HEK293 (cell line): ENCODE data around the gene LYPLA2.
"Not testable (repeated sequence)": the region's sequence is repeated elsewhere in the genome, so short reads cannot be mapped to it uniquely, and the experiment has no call there.

ENCODE experiments used
- KLF9 ChIP-seq: fragments of 450-650 bp; formaldehyde crosslinking; IDR thresholded peaks from 2 replicates; pipeline ENCODE4 v1.5.1; 2016; ENCODE audit warnings: missing biosample characterization, missing genetic modification characterization, low read depth
- SALL2 ChIP-seq: fragments of 450-650 bp; formaldehyde crosslinking; IDR thresholded peaks from 2 replicates; pipeline ENCODE4 v1.5.0; 2017; ENCODE audit warnings: missing biosample characterization, mild to moderate bottlenecking, missing genetic modification characterization, borderline replicate concordance
- SETDB1 ChIP-seq: IDR thresholded peaks from one replicate; pipeline ENCODE4 v1.6.1; 2017; ENCODE audit warnings: mild to moderate bottlenecking, low read length, moderate library complexity, mixed read lengths; ENCODE audit not compliant: insufficient read length
- SP2 ChIP-seq: fragments of 450-650 bp; formaldehyde crosslinking; IDR thresholded peaks from 2 replicates; pipeline ENCODE4 v1.5.1; 2016; ENCODE audit warnings: missing biosample characterization, missing genetic modification characterization
- TCF7L2 ChIP-seq: IDR thresholded peaks from 2 replicates; pipeline ENCODE4 v1.6.1; 2011; ENCODE audit warnings: low read depth, mild to moderate bottlenecking, inconsistent platforms, low read length, moderate library complexity, borderline replicate concordance
- YY1 ChIP-seq: fragments of 450-650 bp; formaldehyde crosslinking; IDR thresholded peaks from 2 replicates; pipeline ENCODE4 v1.5.1; 2018; ENCODE audit warnings: missing biosample characterization, missing genetic modification characterization
- ZNF121 ChIP-seq: fragments of 450-650 bp; formaldehyde crosslinking; IDR thresholded peaks from 2 replicates; pipeline ENCODE4 v1.5.1; 2016; ENCODE audit warnings: missing biosample characterization, missing genetic modification characterization
- ZNF140 ChIP-seq: fragments of 450-650 bp; formaldehyde crosslinking; IDR thresholded peaks from 2 replicates; pipeline ENCODE4 v1.5.1; 2016; ENCODE audit warnings: missing biosample characterization, missing genetic modification characterization
- ZNF274 ChIP-seq, 2 experiments: fragments of 200-500 bp in 1 of 2; fragments of 450-650 bp in 1 of 2; sonication (Bioruptor generic) in 1 of 2; formaldehyde crosslinking in 1 of 2; IDR thresholded peaks; 2 replicates each; pipeline versions ENCODE4 v1.5.1 to v1.6.1; 2014 to 2016; ENCODE audit warnings: borderline replicate concordance in 1 of 2, inconsistent platforms in 1 of 2, low read length in 1 of 2, missing biosample characterization in 1 of 2, missing genetic modification characterization in 1 of 2
- ZNF335 ChIP-seq: fragments of 450-650 bp; formaldehyde crosslinking; conservative IDR thresholded peaks from 2 replicates; pipeline ENCODE4 v1.5.1; 2016; ENCODE audit warnings: missing biosample characterization, missing genetic modification characterization
- ZNF596 ChIP-seq: fragments of 450-650 bp; IDR thresholded peaks from 2 replicates; pipeline ENCODE4 v1.5.0; 2018; ENCODE audit warnings: missing biosample characterization, mild to moderate bottlenecking, missing genetic modification characterization, moderate library complexity
- TF ChIP-seq, protein P1 (sequence below): fragments of 450-650 bp; formaldehyde crosslinking; IDR thresholded peaks from 2 replicates; pipeline ENCODE4 v1.5.1; 2016; ENCODE audit warnings: missing biosample characterization, missing genetic modification characterization
- TF ChIP-seq, protein P2 (sequence below): fragments of 450-650 bp; formaldehyde crosslinking; IDR thresholded peaks from 2 replicates; pipeline ENCODE4 v1.5.1; 2017; ENCODE audit warnings: missing biosample characterization, missing genetic modification characterization

DNA sequence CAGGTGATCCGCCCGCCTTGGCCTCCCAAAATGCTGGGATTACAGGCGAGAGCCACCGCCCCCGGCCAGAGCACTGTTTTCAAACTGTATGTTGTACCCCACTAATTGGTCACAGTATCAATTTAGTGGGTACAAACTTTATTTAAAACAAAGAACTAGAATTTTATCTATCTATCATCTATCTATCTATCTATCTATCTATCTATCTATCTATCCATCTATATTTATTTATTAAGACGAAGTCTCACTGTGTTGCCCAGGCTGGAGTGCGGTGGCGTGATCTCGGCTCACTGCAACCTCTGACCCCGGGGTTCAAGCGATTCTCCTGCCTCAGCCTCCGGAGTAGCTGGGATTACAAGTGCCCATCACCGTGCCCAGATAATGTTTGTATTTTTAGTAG, 35.6 kb downstream of the LYPLA2 start:
- not testable (repeated sequence) for TF ChIP-seq ZNF596; ZNF274 (IDR thresholded peaks at IDR 0.05; ENCODE audit: low read length); ZNF274 (tag by site-specific recombination; IDR thresholded peaks at IDR 0.05; ENCODE audit: borderline replicate concordance); TCF7L2; SALL2 (tag by site-specific recombination); KLF9 (tag by site-specific recombination); SETDB1; ZNF121 (tag by site-specific recombination); SP2 (tag by site-specific recombination); ZNF335 (tag by site-specific recombination); ZNF140 (tag by site-specific recombination); YY1 (tag by site-specific recombination)
- TF ChIP-seq, protein P1, sequence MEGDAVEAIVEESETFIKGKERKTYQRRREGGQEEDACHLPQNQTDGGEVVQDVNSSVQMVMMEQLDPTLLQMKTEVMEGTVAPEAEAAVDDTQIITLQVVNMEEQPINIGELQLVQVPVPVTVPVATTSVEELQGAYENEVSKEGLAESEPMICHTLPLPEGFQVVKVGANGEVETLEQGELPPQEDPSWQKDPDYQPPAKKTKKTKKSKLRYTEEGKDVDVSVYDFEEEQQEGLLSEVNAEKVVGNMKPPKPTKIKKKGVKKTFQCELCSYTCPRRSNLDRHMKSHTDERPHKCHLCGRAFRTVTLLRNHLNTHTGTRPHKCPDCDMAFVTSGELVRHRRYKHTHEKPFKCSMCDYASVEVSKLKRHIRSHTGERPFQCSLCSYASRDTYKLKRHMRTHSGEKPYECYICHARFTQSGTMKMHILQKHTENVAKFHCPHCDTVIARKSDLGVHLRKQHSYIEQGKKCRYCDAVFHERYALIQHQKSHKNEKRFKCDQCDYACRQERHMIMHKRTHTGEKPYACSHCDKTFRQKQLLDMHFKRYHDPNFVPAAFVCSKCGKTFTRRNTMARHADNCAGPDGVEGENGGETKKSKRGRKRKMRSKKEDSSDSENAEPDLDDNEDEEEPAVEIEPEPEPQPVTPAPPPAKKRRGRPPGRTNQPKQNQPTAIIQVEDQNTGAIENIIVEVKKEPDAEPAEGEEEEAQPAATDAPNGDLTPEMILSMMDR (tag by site-specific recombination), result not testable (repeated sequence)
- TF ChIP-seq, protein P2, sequence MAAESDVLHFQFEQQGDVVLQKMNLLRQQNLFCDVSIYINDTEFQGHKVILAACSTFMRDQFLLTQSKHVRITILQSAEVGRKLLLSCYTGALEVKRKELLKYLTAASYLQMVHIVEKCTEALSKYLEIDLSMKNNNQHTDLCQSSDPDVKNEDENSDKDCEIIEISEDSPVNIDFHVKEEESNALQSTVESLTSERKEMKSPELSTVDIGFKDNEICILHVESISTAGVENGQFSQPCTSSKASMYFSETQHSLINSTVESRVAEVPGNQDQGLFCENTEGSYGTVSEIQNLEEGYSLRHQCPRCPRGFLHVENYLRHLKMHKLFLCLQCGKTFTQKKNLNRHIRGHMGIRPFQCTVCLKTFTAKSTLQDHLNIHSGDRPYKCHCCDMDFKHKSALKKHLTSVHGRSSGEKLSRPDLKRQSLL, result not testable (repeated sequence)
